NK-92 treated with Interleukin-12 subunit alpha and Interleukin-12 subunit beta, amount 100 ng/mL, for 24 hours (cell line): ENCODE results near the gene PCSK5.
"Not testable (repeated sequence)": the region's sequence is repeated elsewhere in the genome, so short reads cannot be mapped to it uniquely, and the experiment has no call there.

Experiments
- DNase-seq: peaks from one replicate; lab custom pipeline; 2025; lab: John Stamatoyannopoulos, UW

Gene PCSK5

DNA sequence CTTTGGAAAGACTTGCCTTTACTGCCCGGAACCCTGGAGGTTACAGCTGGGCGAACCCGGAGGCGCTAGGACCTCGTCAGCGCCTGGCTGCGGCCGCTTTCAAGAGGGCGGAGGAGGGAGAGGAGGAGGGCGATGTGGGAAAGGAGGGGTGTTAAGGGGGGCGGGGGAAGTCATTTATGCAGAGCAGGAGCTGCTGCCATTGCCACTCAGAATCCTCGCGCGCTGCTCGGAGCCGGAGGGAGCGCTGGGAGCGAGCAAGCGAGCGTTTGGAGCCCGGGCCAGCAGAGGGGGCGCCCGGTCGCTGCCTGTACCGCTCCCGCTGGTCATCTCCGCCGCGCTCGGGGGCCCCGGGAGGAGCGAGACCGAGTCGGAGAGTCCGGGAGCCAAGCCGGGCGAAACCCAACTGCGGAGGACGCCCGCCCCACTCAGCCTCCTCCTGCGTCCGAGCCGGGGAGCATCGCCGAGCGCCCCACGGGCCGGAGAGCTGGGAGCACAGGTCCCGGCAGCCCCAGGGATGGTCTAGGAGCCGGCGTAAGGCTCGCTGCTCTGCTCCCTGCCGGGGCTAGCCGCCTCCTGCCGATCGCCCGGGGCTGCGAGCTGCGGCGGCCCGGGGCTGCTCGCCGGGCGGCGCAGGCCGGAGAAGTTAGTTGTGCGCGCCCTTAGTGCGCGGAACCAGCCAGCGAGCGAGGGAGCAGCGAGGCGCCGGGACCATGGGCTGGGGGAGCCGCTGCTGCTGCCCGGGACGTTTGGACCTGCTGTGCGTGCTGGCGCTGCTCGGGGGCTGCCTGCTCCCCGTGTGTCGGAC, at the start of gene PCSK5:
Gene PCSK5, plus strand, starts transcription at position 202 of the 805 bp plus-strand sequence. Its CDS starts 509 bp downstream, at position 711.
- no peak for DNase-seq

DNA sequence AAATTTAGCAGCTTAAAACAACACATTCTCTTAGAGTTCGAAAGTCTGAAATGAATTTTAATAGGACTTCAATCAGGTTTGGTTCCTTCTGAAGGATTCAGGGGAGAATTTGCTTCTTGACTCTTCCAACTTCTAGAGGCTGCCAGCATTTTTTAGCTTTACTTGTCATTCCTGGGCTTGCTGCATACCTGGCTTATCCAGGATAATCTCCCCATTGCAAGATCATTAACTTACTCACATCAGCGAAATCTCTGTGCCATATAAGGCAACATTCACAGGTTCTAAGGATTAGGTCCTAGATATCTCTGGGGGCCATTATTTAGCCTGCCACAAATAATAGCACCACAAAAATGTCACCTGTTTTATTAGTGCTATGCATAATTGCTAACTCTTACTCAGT, 46.2 kb upstream of the PCSK5 start:
- no peak for DNase-seq

DNA sequence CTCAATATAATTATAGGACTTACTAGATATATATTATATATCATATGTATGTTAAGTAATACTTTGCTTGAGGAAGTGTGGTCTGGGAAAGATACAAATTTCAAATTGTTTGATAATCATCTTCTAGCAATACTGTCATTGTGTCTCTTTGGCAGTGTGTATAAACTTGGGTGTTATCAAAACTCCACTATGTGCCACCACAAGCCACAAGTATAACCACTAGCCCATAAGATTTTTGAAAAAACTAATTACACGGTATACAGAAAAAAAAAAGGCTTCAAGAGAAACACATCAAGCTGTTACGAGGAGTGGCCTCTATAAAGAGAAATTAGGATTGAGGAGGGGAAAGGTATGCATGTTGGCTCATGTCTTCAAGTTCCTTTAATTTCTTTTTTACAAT, 44.7 kb upstream of the PCSK5 start:
- DNase-seq, result no peak

DNA sequence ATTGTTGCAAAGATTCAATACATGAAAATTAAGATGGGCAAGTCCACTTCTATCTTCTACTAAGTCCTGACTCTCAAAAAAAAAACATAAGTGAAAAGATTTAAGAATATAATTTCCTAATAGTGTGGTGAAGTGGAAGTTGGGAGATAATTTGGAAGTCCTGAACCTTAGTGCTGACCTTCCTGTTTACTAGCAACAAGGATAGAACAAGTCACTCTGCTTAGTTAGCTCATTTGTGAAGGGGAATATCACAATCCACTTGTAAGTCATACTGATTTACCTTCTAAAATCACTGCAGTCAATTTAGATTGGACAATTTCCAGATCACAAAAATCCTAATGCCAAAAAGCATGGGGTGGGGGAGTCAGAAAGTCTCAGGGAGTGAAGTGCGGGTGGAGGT, 43.4 kb upstream of the PCSK5 start:
- no peak for DNase-seq

DNA sequence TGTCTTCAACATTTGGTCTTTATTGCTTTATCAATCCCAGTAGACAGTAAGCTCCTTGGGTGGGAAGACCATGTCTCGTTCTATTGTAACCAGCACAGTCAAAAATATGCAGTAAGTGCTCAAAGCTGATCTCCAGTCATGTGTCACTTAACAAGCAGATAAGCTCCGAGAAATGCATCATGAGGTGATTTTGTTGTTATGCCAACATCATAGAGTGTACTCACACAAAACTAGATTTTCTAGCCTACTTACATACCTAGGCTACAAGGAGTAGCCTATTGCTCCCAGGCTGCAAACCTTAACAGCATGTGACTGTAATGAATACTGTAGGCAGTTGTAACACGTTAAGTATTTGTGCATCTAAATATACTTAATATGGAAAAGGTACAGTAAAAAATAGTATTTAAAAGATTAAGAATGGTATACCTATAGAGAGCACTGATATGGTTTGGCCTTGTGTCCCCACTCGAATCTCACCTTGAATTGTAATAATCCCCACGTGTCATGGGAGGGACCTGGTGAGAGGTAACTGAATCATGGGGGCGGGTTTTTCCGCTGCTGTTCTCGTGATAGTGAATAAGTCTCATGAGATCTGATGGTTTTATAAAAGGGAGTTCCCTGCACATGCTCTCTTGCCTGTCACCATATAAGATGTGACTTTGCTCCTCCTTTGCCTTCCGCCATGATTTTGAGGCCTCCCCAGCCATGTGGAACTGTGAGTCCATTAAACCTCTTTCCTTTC, 39.8 kb upstream of the PCSK5 start:
- no peak for DNase-seq

- DNase-seq, result no peak
Measured at GRCh38 chr9:75851917-75852316, 38.6 kb upstream of the PCSK5 start.

DNA sequence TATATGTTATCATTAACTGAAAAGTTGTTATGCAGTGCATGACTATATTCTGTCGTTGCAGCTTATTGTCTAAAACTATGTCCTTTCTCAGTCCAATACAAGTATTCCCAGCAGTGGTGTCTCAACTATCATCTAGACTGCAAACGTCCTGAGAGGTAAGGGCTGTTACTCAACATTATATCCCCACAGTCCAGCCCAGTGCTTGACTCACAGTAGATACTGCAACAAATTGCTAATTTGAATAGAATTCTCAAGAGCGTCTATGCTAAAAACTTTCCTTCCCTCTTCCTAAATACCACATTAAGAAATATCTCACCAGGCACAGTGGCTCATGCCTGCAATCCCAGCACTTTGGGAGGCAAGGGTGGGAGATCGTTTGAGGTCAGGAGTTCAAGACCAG, 37.7 kb upstream of the PCSK5 start:
- no peak for DNase-seq

- DNase-seq, result no peak
Measured at GRCh38 chr9:75855509-75855908, 35.0 kb upstream of the PCSK5 start.

- DNase-seq, result no peak
Measured at GRCh38 chr9:75858497-75859092, 31.9 kb upstream of the PCSK5 start.

DNA sequence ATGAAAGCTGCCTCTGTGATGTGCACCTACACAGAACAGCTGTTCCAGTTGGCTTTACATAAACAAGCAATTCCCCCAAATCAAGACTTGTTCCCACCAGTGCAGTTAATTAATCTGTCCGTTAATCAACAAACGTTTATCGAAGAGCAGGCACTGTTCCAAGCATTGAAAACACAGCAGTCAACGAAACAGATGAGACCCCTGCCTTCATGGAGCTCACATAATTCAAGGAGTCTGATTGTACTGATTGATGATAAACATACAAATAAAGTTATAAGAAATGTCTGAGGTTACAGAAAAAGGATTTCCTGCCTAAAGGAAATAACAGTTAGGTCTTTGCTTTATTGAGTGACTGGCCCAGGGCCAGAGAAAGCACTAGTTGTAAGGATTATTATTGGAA, 26.2 kb upstream of the PCSK5 start:
- no peak for DNase-seq

GRCh38 chr9:75866273-75866871, 24.1 kb upstream of the PCSK5 start:
- DNase-seq, result no peak

GRCh38 chr9:75868526-75868925, 21.9 kb upstream of the PCSK5 start:
- DNase-seq, result not testable (repeated sequence)

DNA sequence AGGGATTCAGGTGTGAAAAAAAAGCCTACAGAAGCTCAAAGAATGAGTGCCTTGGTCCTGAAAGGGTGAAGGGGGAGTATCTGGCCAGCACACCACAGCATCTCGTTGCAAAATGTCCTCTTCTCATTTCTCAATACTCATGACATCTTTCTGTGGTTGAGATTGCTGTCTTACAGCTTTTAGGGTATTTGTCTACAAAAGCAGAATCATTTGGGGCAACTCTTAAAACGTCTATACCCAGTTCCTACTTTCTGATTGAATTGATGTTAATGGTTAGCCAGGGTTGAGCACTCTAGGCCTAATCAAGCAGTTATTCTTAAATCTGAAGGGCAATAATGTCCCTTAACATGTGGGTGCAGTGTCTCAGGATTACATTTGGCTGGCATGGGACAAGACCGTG, 21.2 kb upstream of the PCSK5 start:
- peak; percentile 12 for DNase-seq

- no peak for DNase-seq
Measured at GRCh38 chr9:75870450-75870849, 20.0 kb upstream of the PCSK5 start.

DNA sequence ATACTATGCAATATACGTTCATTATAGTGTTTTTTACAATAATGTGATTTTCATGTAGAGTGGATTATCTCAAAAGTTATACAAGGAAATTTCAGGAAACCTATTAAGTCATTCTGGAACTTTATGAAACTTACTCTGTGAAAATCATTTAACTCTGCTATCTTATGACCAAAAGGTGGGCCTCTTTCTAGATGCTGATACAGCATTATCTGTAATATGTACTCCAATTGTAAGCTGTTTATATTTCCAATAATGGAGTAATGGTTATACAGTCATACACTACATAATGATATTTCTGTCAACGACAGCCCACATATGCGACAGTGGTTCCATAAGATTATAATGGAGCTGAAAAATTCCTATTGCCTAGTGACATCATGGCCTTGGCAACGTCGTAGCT, 18.8 kb upstream of the PCSK5 start:
- no peak for DNase-seq

DNA sequence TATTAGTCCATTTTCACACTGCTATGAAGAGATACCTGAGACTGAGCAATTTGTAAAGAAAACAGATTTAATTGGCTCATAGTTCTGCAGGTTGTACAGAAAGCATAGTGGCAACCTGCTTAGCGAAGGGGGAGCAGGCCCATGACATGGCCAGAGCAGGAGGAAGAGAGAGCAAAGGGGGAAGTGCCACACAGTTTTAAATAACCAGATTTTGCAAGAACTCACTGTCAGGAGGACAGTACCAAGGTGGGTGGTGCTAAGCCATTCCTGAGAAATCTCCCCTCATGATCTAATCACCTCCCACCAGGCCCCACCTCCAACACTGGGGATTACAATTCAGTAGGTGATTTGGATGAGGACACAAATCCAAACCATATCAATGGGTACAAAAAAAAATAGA, 16.8 kb upstream of the PCSK5 start:
- DNase-seq, result no peak

DNA sequence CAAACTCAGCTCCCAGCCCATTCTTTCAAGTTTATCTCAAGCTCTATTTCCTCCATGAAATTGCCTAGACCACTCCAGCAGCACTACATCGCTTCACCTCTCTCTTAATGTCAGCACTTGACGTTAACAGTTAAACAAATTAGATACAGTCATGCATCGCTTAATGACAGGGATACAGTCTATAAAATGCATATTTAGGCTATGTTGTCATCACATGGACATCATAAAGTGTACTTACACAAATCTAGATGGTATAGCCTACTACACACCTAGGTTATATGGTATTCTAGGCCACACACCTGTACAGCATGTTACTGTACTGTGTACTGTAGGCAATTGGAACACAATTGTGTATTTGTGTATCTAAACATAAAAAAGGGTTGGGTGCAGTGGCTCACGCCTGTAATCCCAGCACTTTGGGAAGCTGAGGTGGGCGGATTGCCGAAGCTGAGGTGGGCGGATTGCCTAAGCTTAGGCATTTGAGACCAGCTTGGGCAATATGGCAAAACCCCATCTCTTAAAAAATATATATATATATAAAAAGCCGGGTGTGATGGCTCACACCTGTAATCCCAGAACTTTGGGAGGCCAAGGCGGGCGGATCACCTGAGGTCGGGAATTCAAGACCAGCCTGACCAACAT, 13.4 kb upstream of the PCSK5 start:
- DNase-seq, result no peak

DNA sequence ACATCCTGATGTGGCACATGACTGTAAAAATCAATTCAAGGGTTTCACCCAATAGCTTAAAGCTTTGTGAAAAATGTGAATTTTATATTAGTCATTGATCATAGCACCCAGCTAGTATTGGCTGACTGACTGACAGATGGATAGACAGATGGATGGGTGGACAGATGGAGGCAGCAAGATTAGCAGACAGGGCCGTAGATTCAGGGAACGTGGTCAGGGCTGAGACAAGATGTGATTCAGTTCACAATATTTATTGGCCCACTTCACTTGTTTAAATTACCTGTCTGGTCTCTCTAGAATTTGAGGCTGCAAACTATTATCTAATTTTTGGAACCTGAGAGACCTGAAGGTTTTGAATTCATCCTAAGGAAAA, 12.0 kb upstream of the PCSK5 start:
- DNase-seq, result no peak

DNA sequence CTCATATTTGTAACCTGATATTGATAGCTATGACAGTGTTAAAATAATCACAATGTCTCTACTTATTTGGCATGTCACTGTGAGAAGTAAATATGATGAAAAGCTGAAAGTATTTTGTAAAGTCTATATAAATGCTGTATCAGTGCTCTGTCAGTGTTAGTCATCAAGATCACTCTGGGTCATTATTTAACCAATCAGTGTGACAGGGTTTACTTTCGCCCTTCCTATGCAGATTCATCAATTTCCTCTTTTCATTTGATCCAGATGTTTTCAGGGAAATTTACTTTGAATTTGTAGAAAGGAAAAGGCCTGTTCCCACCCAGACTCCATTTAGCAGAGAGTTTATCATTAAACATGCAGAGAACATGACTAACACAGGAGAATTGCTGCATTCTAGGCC, 9.9 kb upstream of the PCSK5 start:
- DNase-seq, result no peak

DNA sequence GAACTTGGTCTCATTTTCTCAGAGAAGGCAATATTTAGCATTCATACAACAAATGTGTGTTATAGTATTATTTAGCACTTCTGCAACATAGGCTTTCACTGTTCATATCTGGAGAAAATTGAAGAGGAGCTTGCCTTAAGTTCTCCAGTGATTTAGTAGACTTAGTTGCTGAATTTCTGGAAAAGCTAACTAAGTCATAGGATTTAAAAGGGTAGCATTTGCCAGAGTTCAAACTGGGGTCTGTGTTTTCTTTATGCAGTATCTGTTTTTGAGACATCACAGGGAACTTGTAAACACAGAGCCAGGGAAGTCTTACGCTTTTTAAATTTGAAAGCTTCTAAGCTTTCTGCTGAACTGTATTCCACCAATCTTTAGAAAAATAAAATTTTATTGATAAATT, 8.7 kb upstream of the PCSK5 start:
- DNase-seq, result no peak

GRCh38 chr9:75885652-75886051, 4.8 kb upstream of the PCSK5 start:
- DNase-seq, result no peak

GRCh38 chr9:75889577-75889976, 896 bp upstream of the PCSK5 start:
- DNase-seq, result no peak
